Measurements from ENCODE around the gene RALGAPB. TPM values are rescaled to one million over a fixed set of nuclear protein-coding genes. Genes with fewer than 3 reads are reported as not detected.

RALGAPB gene
- polyA plus RNA-seq, 1 donor (not counting 4 experiments of a cell fraction or from before 2014, with no cell fraction given), result 23.8 TPM

- no peak overlapping the region for H3K4me2 ChIP-seq (ENCODE audit: control insufficient read depth, extremely low read depth, insufficient read depth, low read depth, low read length)
- DNase-seq (ENCODE audit: low read depth, low spot score) (no peak), FAIRE-seq (peak; percentile 44)
- H3K79me2 ChIP-seq (ENCODE audit: control insufficient read depth, insufficient read depth, low read length), result no peaks in the 10 kb centered on the region
- dilution Hi-C loops (cut with MboI; ENCODE audit: extremely low pct_ligation_motif_present, low sequenced_read_pairs), result no loop called here
- H3K27me3 ChIP-seq (ENCODE audit: control insufficient read depth, extremely low read depth, insufficient read depth, low read length), result no peaks in the 10 kb centered on the region
- no peak overlapping the region for H2AFZ ChIP-seq (ENCODE audit: control insufficient read depth, low read length)
- no peak overlapping the region for H3K9ac ChIP-seq (ENCODE audit: control insufficient read depth, extremely low read depth, insufficient read depth, low read length)
- TF ChIP-seq EZH2 (IDR thresholded peaks at IDR 0.05; ENCODE audit: low read length), result no peak
- TF ChIP-seq CTCF (optimal IDR thresholded peaks at IDR 0.05 in 1 of 3, IDR thresholded peaks at IDR 0.05 in 1 of 3, conservative IDR thresholded peaks at IDR 0.05 in 1 of 3; ENCODE audit: extremely low read depth in 1 of 3, insufficient read depth in 2 of 3, low read length in 3 of 3), result no peak
- no peaks in the 10 kb centered on the region for H3K9me3 ChIP-seq (ENCODE audit: control insufficient read depth, low read depth, low read length)
- no peak overlapping the region for H3K4me3 ChIP-seq (ENCODE audit: control insufficient read depth in 2 of 3, extremely low read depth in 1 of 3, insufficient read depth in 2 of 3, low read depth in 1 of 3, low read length in 3 of 3)
- no peaks in the 10 kb centered on the region for H3K36me3 ChIP-seq (ENCODE audit: control insufficient read depth in 2 of 2, extremely low read depth in 1 of 2, insufficient read depth in 2 of 2, low read length in 2 of 2)
- H3K9me1 ChIP-seq (ENCODE audit: control insufficient read depth, extremely low read depth, insufficient read depth, low read length), result no peaks in the 10 kb centered on the region
- H3K27ac ChIP-seq (ENCODE audit: control insufficient read depth, insufficient read depth, low read length), result no peak overlapping the region
- no peaks in the 10 kb centered on the region for H3K4me1 ChIP-seq (ENCODE audit: control insufficient read depth, extremely low read depth, insufficient read depth, low read length)
- H4K20me1 ChIP-seq (ENCODE audit: control insufficient read depth, extremely low read depth, insufficient read depth, low read length), result no peaks in the 10 kb centered on the region
Measured at GRCh38 chr20:38625896-38626295, 153.3 kb downstream of the RALGAPB start.

- no peak overlapping the region for H3K4me3 ChIP-seq (ENCODE audit: control insufficient read depth in 2 of 3, extremely low read depth in 1 of 3, insufficient read depth in 2 of 3, low read depth in 1 of 3, low read length in 3 of 3)
- no peaks in the 10 kb centered on the region for H3K36me3 ChIP-seq (ENCODE audit: control insufficient read depth in 2 of 2, extremely low read depth in 1 of 2, insufficient read depth in 2 of 2, low read length in 2 of 2)
- H3K4me2 ChIP-seq (ENCODE audit: control insufficient read depth, extremely low read depth, insufficient read depth, low read depth, low read length), result no peak overlapping the region
- H3K27me3 ChIP-seq (ENCODE audit: control insufficient read depth, extremely low read depth, insufficient read depth, low read length), result no peaks in the 10 kb centered on the region
- dilution Hi-C loops (cut with MboI; ENCODE audit: extremely low pct_ligation_motif_present, low sequenced_read_pairs), result no loop called here
- H3K27ac ChIP-seq (ENCODE audit: control insufficient read depth, insufficient read depth, low read length), result no peak overlapping the region
- FAIRE-seq (no peak), DNase-seq (ENCODE audit: low read depth, low spot score) (no peak)
- H3K9me3 ChIP-seq (ENCODE audit: control insufficient read depth, low read depth, low read length), result no peaks in the 10 kb centered on the region
- no peak overlapping the region for H2AFZ ChIP-seq (ENCODE audit: control insufficient read depth, low read length)
- H3K9ac ChIP-seq (ENCODE audit: control insufficient read depth, extremely low read depth, insufficient read depth, low read length), result no peak overlapping the region
- H3K4me1 ChIP-seq (ENCODE audit: control insufficient read depth, extremely low read depth, insufficient read depth, low read length), result no peaks in the 10 kb centered on the region
- no peaks in the 10 kb centered on the region for H4K20me1 ChIP-seq (ENCODE audit: control insufficient read depth, extremely low read depth, insufficient read depth, low read length)
- H3K79me2 ChIP-seq (ENCODE audit: control insufficient read depth, insufficient read depth, low read length), result no peaks in the 10 kb centered on the region
- TF ChIP-seq CTCF (optimal IDR thresholded peaks at IDR 0.05 in 1 of 3, IDR thresholded peaks at IDR 0.05 in 1 of 3, conservative IDR thresholded peaks at IDR 0.05 in 1 of 3; ENCODE audit: extremely low read depth in 1 of 3, insufficient read depth in 2 of 3, low read length in 3 of 3), result no peak
- TF ChIP-seq EZH2 (IDR thresholded peaks at IDR 0.05; ENCODE audit: low read length), result no peak
- H3K9me1 ChIP-seq (ENCODE audit: control insufficient read depth, extremely low read depth, insufficient read depth, low read length), result no peaks in the 10 kb centered on the region
Measured at GRCh38 chr20:38626921-38627659, 154.4 kb downstream of the RALGAPB start.

Small RNA genes within 50 kb of the gene (small RNA-seq; reads per million reads assigned to genes)
- 0 reads per million in 3 experiments for gene MIR548O2 (ENCODE audit: insufficient read length in 3 of 3, low read depth in 3 of 3, low replicate concordance in 1 of 3)
- gene RF00056 (ENCODE audit: insufficient read length in 3 of 3, low read depth in 3 of 3, low replicate concordance in 1 of 3), result 0 reads per million in 3 experiments
- 0.54 to 1.8 (median 1.7) reads per million in 3 experiments for gene SNORA60 (ENCODE audit: insufficient read length in 3 of 3, low read depth in 3 of 3, low replicate concordance in 1 of 3)
- 4.0 to 69.5 (median 10.8) reads per million in 3 experiments for gene SNORA71A (ENCODE audit: insufficient read length in 3 of 3, low read depth in 3 of 3, low replicate concordance in 1 of 3)
- 18.3 to 102 (median 51.6) reads per million in 3 experiments for gene SNORA71B (ENCODE audit: insufficient read length in 3 of 3, low read depth in 3 of 3, low replicate concordance in 1 of 3)
- gene SNORA71C (ENCODE audit: insufficient read length in 3 of 3, low read depth in 3 of 3, low replicate concordance in 1 of 3), result 0 to 0.50 (median 0.33) reads per million in 3 experiments
- 13.0 to 176 (median 16.3) reads per million in 3 experiments for gene SNORA71D (ENCODE audit: insufficient read length in 3 of 3, low read depth in 3 of 3, low replicate concordance in 1 of 3)
- 0 reads per million in 3 experiments for gene SNORA71E (ENCODE audit: insufficient read length in 3 of 3, low read depth in 3 of 3, low replicate concordance in 1 of 3)

Other genes with a start within 250 kb of the RALGAPB start
- 0.05 to 0.07 TPM in 2 of 3 replicates, not detected in the other for gene KIAA1755, start 212.1 kb upstream of the RALGAPB start, polyA plus RNA-seq
- gene BPI, start 168.7 kb upstream of the RALGAPB start, polyA plus RNA-seq, result not detected in 3 replicates
- gene LBP, start 126.4 kb upstream of the RALGAPB start, polyA plus RNA-seq, result not detected in 3 replicates
- gene SNHG17, start 37.5 kb upstream of the RALGAPB start, polyA plus RNA-seq, result 17.6 to 29.4 TPM (median 25.3 TPM) in 3 replicates
- not detected in 3 replicates for gene ADIG, start 108.4 kb downstream of the RALGAPB start, polyA plus RNA-seq
- gene ARHGAP40, start 129.0 kb downstream of the RALGAPB start, polyA plus RNA-seq, result 1.0 to 1.9 TPM (median 1.2 TPM) in 3 replicates

Measured in keratinocyte (primary cell).